ENCODE measurements around the gene CLDN1. TPM values are rescaled to one million over a fixed set of nuclear protein-coding genes. Genes with fewer than 3 reads are reported as not detected.

CLDN1 gene
- total and polyA plus RNA-seq, 2 of the 4 experiments (the other 2 are of a cell fraction) = 4.7 to 7.3 TPM

- Histone ChIP-seq H3K18ac (ENCODE audit: low read depth, low read length) (no peak overlapping the region), H4K5ac (ENCODE audit: low read depth, low read length) (no peak overlapping the region), H3K14ac (replicated peaks; ENCODE audit: low read depth, low read length) (no peak overlapping the region), H2AK5ac (ENCODE audit: low read depth, low read length) (no peak overlapping the region), H3K4me3 (ENCODE audit: insufficient read depth, low read depth, low read length) (no peak overlapping the region), H3K27ac (ENCODE audit: insufficient read depth, low read length) (no peak overlapping the region), H2AFZ (replicated peaks; ENCODE audit: low read length, poor library complexity) (peak overlapping the region; percentile 33), H3K9me3 (ENCODE audit: control insufficient read depth, insufficient read depth, low read length) (no peaks in the 10 kb centered on the region), H2AK9ac (replicated peaks; ENCODE audit: low read depth, low read length, poor library complexity) (no peak overlapping the region), H3K9me1 (ENCODE audit: insufficient read depth, low read length) (no peaks in the 10 kb centered on the region), H4K8ac (ENCODE audit: low read depth in 2 of 2, low read length in 2 of 2) (no peak overlapping the region), H3K4me2 (ENCODE audit: low read depth, low read length) (no peak overlapping the region), H3K27me3 (ENCODE audit: control insufficient read depth, insufficient read depth, low read length) (no peaks in the 10 kb centered on the region), H3K23ac (ENCODE audit: low read depth, low read length) (no peak overlapping the region), H2BK15ac (ENCODE audit: low read depth, low read length) (no peak overlapping the region), H3K4me1 (ENCODE audit: control insufficient read depth, insufficient read depth, low read length) (peaks cover 2% of the 10 kb centered on the region; the same call in 1 of the 2 replicates), H3K4ac (ENCODE audit: low read depth, low read length) (no peak overlapping the region), H4K91ac (ENCODE audit: insufficient read depth, low read depth, low read length) (no peak overlapping the region), H2BK20ac (ENCODE audit: low read depth, low read length) (no peak overlapping the region), H2BK120ac (ENCODE audit: low read depth, low read length) (no peak overlapping the region), H3K9ac (ENCODE audit: low read depth, low read length) (no peak overlapping the region), H3K56ac (ENCODE audit: extremely low read depth, insufficient read depth, low read length) (no peak overlapping the region), H3K36me3 (ENCODE audit: control insufficient read depth, insufficient read depth, low read length) (no peaks in the 10 kb centered on the region), H3K79me1 (ENCODE audit: low read depth in 1 of 2, low read length in 2 of 2) (no peaks in the 10 kb centered on the region), H4K20me1 (ENCODE audit: insufficient read depth, low read length) (no peaks in the 10 kb centered on the region), H2BK5ac (ENCODE audit: low read depth, low read length, poor library complexity, severe bottlenecking) (no peak overlapping the region)
- no peak for ATAC-seq (ENCODE audit: low read depth)
- BruUV-seq (replicated peaks) = no TSS peak
- dilution Hi-C loops (cut with HindIII; ENCODE audit: low sequenced_read_pairs, unreplicated experiment) (no loop called here), in situ Hi-C loops (cut with MboI; ENCODE audit: low sequenced_read_pairs) (no loop called here), intact Hi-C loops (cut with micrococcal nuclease) (no loop called here)
- POLR2A ChIA-PET (ENCODE audit: unreplicated experiment) = no interaction called here
- WGBS, 2 experiments (ENCODE audit: extremely low coverage in 2 of 2, insufficient read length in 1 of 2) = 80% methylated on average over 2 of the region's 2 CpGs; no CpG with 5 or more reads in 1 of the 2 experiments
- CTCF ChIA-PET = no interaction called here
- TF ChIP-seq MAZ (IDR thresholded peaks at IDR 0.05; ENCODE audit: borderline replicate concordance, low read depth, low read length) (no peak), FOS (IDR thresholded peaks at IDR 0.05; ENCODE audit: low read depth, low read length) (no peak), SMC3 (IDR thresholded peaks at IDR 0.05; ENCODE audit: low read depth, low read length) (no peak), RAD21 (IDR thresholded peaks at IDR 0.05; ENCODE audit: low read length) (no peak), MAFK (IDR thresholded peaks at IDR 0.05; ENCODE audit: low read depth, low read length) (no peak), CHD1 (IDR thresholded peaks at IDR 0.05; ENCODE audit: low read depth, low read length) (no peak), CTCF (conservative IDR thresholded peaks at IDR 0.05; ENCODE audit: low read depth, low read length) (no peak), MXI1 (IDR thresholded peaks at IDR 0.05; ENCODE audit: borderline replicate concordance, low read depth, low read length) (no peak), BHLHE40 (IDR thresholded peaks at IDR 0.05; ENCODE audit: low read depth, low read length) (no peak), USF2 (IDR thresholded peaks at IDR 0.05; ENCODE audit: low read depth, low read length) (no peak), POLR2A (IDR thresholded peaks at IDR 0.05; ENCODE audit: low read depth, low read length) (no peak), RCOR1 (IDR thresholded peaks at IDR 0.05; ENCODE audit: insufficient replicate concordance, low read length) (no peak)
- TF ChIP-seq, protein P1, sequence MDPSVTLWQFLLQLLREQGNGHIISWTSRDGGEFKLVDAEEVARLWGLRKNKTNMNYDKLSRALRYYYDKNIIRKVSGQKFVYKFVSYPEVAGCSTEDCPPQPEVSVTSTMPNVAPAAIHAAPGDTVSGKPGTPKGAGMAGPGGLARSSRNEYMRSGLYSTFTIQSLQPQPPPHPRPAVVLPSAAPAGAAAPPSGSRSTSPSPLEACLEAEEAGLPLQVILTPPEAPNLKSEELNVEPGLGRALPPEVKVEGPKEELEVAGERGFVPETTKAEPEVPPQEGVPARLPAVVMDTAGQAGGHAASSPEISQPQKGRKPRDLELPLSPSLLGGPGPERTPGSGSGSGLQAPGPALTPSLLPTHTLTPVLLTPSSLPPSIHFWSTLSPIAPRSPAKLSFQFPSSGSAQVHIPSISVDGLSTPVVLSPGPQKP (IDR thresholded peaks at IDR 0.05; ENCODE audit: borderline replicate concordance, low read depth, low read length) = no peak
- DNase-seq = no peak
Measured at GRCh38 chr3:190359813-190360212, 37.6 kb upstream of the CLDN1 start.

Measured in IMR-90 (cell line).